Neural progenitor cell (in vitro differentiated cells): ENCODE measurements around the gene IFNGR2. TPM values are rescaled to one million over a fixed set of nuclear protein-coding genes. Genes with fewer than 3 reads are reported as not detected.

ENCODE experiments used
- DNase-seq: peaks from one replicate; pipeline ENCODE4 v3.0.0-alpha.2; 2016; ENCODE audit warnings: low spot score
- H2AFZ ChIP-seq: fragments of 200-600 bp; sonication (generic); replicated peaks from 2 replicates; pipeline ENCODE4 v1.6.1; 2016; ENCODE audit warnings: antibody characterized with exemption
- H3F3A ChIP-seq: fragments of 200-600 bp; sonication (generic); 2 replicates; pipeline ENCODE4 v1.6.1; 2016; ENCODE audit warnings: antibody characterized with exemption, low read depth
- H3K27ac ChIP-seq: fragments of 200-600 bp; sonication (generic); 2 replicates; pipeline ENCODE4 v1.5.1; 2016; ENCODE audit warnings: mild to moderate bottlenecking
- H3K27me3 ChIP-seq: fragments of 200-600 bp; sonication (generic); 2 replicates; pipeline ENCODE4 v1.6.1; 2016; ENCODE audit warnings: mild to moderate bottlenecking, moderate library complexity
- H3K36me3 ChIP-seq: fragments of 200-600 bp; sonication (generic); 2 replicates; pipeline ENCODE4 v1.5.1; 2016
- H3K4me1 ChIP-seq: fragments of 200-600 bp; sonication (generic); 2 replicates; pipeline ENCODE4 v1.6.1; 2016; ENCODE audit warnings: mixed run types
- H3K4me2 ChIP-seq: fragments of 200-600 bp; sonication (generic); 2 replicates; pipeline ENCODE4 v1.6.1; 2016
- H3K4me3 ChIP-seq: fragments of 200-600 bp; sonication (generic); 2 replicates; pipeline ENCODE4 v1.5.1; 2016
- H3K79me2 ChIP-seq: fragments of 200-600 bp; sonication (generic); 2 replicates; pipeline ENCODE4 v1.6.1; 2016; ENCODE audit warnings: low read depth
- H3K9ac ChIP-seq: fragments of 200-600 bp; sonication (generic); 2 replicates; pipeline ENCODE4 v1.6.1; 2016
- H3K9me3 ChIP-seq: fragments of 200-600 bp; sonication (generic); 2 replicates; pipeline ENCODE4 v1.5.1; 2016; ENCODE audit warnings: low read depth
- H4K20me1 ChIP-seq: fragments of 200-600 bp; sonication (generic); 2 replicates; pipeline ENCODE4 v1.6.1; 2016; ENCODE audit warnings: low read depth
- H3K27ac Mint-ChIP-seq: 3 replicates; pipeline ENCODE4 v1.8.0; 2021; ENCODE audit warnings: mixed read lengths
- H3K27me3 Mint-ChIP-seq: 2 replicates; pipeline ENCODE4 v1.8.0; 2022; ENCODE audit warnings: low read depth, mild to moderate bottlenecking, inconsistent platforms, moderate library complexity, mixed read lengths; ENCODE audit not compliant: insufficient read depth
- H3K36me3 Mint-ChIP-seq: 3 replicates; pipeline ENCODE4 v1.8.0; 2021; ENCODE audit warnings: mixed read lengths
- H3K4me1 Mint-ChIP-seq: 3 replicates; pipeline ENCODE4 v1.8.0; 2021; ENCODE audit warnings: mixed read lengths
- H3K4me3 Mint-ChIP-seq: 3 replicates; pipeline ENCODE4 v1.8.0; 2021; ENCODE audit warnings: mild to moderate bottlenecking, moderate library complexity, mixed read lengths
- H3K9me3 Mint-ChIP-seq: 3 replicates; pipeline ENCODE4 v1.8.0; 2020; ENCODE audit warnings: mixed read lengths
- CTCF ChIP-seq: fragments of 200-600 bp; sonication (generic); IDR thresholded peaks from 2 replicates; pipeline ENCODE4 v1.5.1; 2017; ENCODE audit warnings: antibody characterized with exemption, mild to moderate bottlenecking
- EZH2 ChIP-seq: fragments of 200-600 bp; sonication (generic); IDR thresholded peaks from 2 replicates; pipeline ENCODE4 v1.6.1; 2017; ENCODE audit warnings: antibody characterized with exemption, mild to moderate bottlenecking, moderate library complexity
- EZH2phosphoT487 ChIP-seq: fragments of 200-600 bp; sonication (generic); IDR thresholded peaks from 2 replicates; pipeline ENCODE4 v1.6.1; 2017; ENCODE audit warnings: antibody characterized with exemption
- total RNA-seq: library from RNA; depleted of rRNA; stranded (reverse); fragments of >200 nt; gene quantifications from 2 replicates; pipeline ENCODE4 v1.2.3, GENCODE V29; 2015; ENCODE audit warnings: low replicate concordance

The IFNGR2 gene
- total RNA-seq, 1 donor from 2014 or later, result 50.6 TPM

- Mint-ChIP-seq H3K4me1 (peaks cover 16% of the 10 kb centered on the region), H3K4me3 (peak overlapping the region; percentile 95), H3K27ac (peak overlapping the region; percentile 90), H3K9me3 (no peaks in the 10 kb centered on the region), H3K27me3 (peaks cover 11% of the 10 kb centered on the region), H3K36me3 (no peaks in the 10 kb centered on the region)
- Histone ChIP-seq H3F3A (peaks cover 30% of the 10 kb centered on the region), H3K4me3 (peak overlapping the region; percentile 83), H3K4me1 (peaks cover 9% of the 10 kb centered on the region), H4K20me1 (peaks cover 11% of the 10 kb centered on the region), H3K9ac (peak overlapping the region; percentile 85), H3K36me3 (no peaks in the 10 kb centered on the region), H3K27me3 (peaks cover 5% of the 10 kb centered on the region), H3K79me2 (peaks cover 24% of the 10 kb centered on the region), H3K27ac (peak overlapping the region; percentile 92), H2AFZ (peak overlapping the region; percentile 86), H3K9me3 (no peaks in the 10 kb centered on the region), H3K4me2 (peak overlapping the region; percentile 84)
- peak; percentile 2 for TF ChIP-seq CTCF
- TF ChIP-seq EZH2phosphoT487, result no peak
- TF ChIP-seq EZH2, result no peak
- DNase-seq, result no peak
These were observed 77.4 kb downstream of the IFNGR2 start for GRCh38 chr21:33480481-33481103.

GRCh38 chr21:33481314-33481943 is 78.2 kb downstream of the IFNGR2 start:
- peak overlapping the region; percentile 95 for H3K4me3 Mint-ChIP-seq
- no peaks in the 10 kb centered on the region for H3K9me3 Mint-ChIP-seq
- Histone ChIP-seq H3K27ac (no peak overlapping the region), H2AFZ (no peak overlapping the region), H3K9me3 (no peaks in the 10 kb centered on the region), H3K27me3 (peaks cover 5% of the 10 kb centered on the region), H3K4me2 (no peak overlapping the region), H3K36me3 (no peaks in the 10 kb centered on the region), H3F3A (peaks cover 30% of the 10 kb centered on the region), H3K4me3 (no peak overlapping the region), H3K9ac (no peak overlapping the region), H3K4me1 (peaks cover 9% of the 10 kb centered on the region), H3K79me2 (peaks cover 18% of the 10 kb centered on the region), H4K20me1 (peaks cover 11% of the 10 kb centered on the region)
- H3K27ac Mint-ChIP-seq, result no peak overlapping the region
- TF ChIP-seq EZH2, result no peak
- TF ChIP-seq CTCF, result no peak
- no peak for TF ChIP-seq EZH2phosphoT487
- no peak for DNase-seq
- H3K36me3 Mint-ChIP-seq, result no peaks in the 10 kb centered on the region
- peaks cover 16% of the 10 kb centered on the region for H3K4me1 Mint-ChIP-seq
- peaks cover 11% of the 10 kb centered on the region for H3K27me3 Mint-ChIP-seq

Other genes starting within 250 kb of the IFNGR2 start
- 5.5 and 15.8 TPM in 2 replicates for gene IFNAR2, start 173.5 kb upstream of the IFNGR2 start, total RNA-seq
- gene IL10RB, start 137.0 kb upstream of the IFNGR2 start, total RNA-seq, result 3.1 and 5.6 TPM in 2 replicates
- gene IFNAR1, start 78.4 kb upstream of the IFNGR2 start, total RNA-seq, result 6.0 and 9.5 TPM in 2 replicates
- 21.5 and 31.5 TPM in 2 replicates for gene TMEM50B, start 76.6 kb downstream of the IFNGR2 start, total RNA-seq
- 3.8 and 4.7 TPM in 2 replicates for gene DNAJC28, start 88.3 kb downstream of the IFNGR2 start, total RNA-seq
- gene GART, start 138.7 kb downstream of the IFNGR2 start, total RNA-seq, result 108 and 129 TPM in 2 replicates
- 200 and 227 TPM in 2 replicates for gene SON, start 139.6 kb downstream of the IFNGR2 start, total RNA-seq
- gene DONSON, start 185.3 kb downstream of the IFNGR2 start, total RNA-seq, result 41.0 and 67.8 TPM in 2 replicates
- 38.2 and 80.0 TPM in 2 replicates for gene CRYZL1, start 238.3 kb downstream of the IFNGR2 start, total RNA-seq
- gene ITSN1, start 239.1 kb downstream of the IFNGR2 start, total RNA-seq, result 103 and 136 TPM in 2 replicates